AG20443 (cell line): ENCODE measurements around the gene NCOR1.
"Not testable (repeated sequence)": the region's sequence is repeated elsewhere in the genome, so short reads cannot be mapped to it uniquely, and the experiment has no call there.

Experiments
- DNase-seq: peaks from one replicate; pipeline ENCODE4 v3.0.0; 2012; ENCODE audit warnings: low spot score, mixed read lengths

The NCOR1 gene

DNA sequence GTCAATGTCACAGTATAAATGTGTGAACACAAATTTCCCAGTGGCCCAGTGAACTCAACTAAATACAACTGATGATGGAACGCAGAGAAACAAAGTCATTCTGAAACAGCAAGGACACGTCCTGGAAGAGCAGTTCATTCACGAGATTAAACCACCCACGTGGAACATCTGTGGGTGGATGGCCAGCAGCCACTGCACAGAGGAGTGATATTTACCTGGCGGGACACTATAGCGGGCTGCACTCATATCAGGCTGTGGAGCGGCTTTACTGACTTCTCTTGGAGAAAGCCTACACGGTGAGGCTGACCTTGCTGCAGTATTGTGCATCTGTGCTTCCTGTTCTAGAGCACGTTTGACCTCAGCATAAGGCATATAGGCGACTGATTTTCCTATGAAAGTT, 128.4 kb downstream of the NCOR1 start:
- DNase-seq = no peak

DNA sequence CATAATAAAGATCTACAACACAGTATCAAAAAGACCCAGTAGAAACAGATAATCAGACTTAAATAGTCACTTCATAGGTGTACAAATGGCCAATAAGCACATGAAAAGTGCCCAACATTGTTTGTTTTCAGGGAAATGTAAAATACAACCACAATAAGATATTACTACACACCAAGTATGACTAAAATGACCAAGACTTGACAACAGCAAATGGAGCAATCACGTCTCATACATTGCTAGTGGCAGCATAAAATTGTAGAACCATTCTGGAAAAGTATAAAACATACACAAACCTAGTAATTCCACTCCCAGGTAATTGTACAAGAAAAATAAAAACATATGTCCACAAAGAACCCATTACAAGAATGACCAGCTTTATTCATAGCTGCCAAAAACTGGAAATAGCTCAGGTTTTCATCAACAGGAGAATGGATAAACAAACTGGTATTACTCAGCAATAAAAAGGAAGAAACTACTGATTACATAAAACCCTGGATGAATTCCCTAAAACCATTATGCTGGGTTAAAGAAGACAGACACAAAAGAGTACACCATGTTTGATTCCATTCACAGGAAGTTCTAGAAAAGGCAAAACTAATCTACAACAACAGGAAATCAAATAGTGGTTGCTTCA, 130.2 kb downstream of the NCOR1 start:
- peak; percentile 31 for DNase-seq

DNA sequence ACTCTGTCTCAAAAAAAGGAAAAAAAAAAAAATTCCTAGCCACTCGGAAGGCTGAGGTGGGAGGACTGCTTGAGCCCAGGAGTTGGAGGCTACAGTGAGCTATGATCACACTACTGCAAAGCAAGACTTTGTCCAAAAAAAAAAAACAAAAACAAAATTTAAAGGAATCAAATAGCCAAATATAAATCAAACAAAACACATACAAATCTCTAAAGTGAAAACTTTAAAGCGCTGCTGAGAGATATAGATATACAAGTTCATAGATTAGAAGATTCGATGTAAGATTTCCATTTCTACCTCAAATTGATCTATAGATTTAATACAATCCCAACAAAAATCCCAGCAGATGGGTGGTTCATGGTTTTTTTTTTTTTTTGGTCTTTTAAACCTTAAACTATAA, 132.1 kb downstream of the NCOR1 start:
- no peak for DNase-seq

DNA sequence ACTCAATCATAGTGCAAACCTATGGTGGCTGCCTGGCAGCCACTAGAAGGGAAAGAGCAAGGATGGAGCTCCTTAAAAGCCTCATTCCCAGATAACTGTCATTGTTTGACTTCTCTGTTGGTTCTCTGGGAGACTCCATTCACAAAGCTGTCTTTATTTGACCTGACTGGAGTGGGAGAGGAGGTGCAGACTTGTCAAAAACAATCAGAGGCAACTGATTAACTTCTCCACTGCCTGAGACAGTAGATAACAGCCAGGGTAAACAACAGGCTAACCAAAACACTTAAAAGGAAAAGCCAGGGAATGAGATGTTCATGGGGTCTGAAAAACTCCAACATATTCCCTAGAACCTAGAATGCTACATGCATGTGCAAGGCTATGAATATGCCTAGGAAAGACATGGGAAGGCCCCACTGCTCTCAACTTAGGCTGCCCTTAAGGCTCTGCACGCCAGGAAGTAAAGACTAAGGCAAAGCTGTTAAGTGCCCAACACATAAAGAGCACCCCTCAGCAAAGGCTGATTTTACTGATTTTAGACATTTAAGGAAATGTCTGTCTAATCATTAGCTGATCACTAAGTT, 133.7 kb downstream of the NCOR1 start:
- no peak for DNase-seq

GRCh38 chr17:16080366-16080765, 135.0 kb downstream of the NCOR1 start:
- DNase-seq = no peak

GRCh38 chr17:16075949-16076348, 139.4 kb downstream of the NCOR1 start:
- DNase-seq = no peak

DNA sequence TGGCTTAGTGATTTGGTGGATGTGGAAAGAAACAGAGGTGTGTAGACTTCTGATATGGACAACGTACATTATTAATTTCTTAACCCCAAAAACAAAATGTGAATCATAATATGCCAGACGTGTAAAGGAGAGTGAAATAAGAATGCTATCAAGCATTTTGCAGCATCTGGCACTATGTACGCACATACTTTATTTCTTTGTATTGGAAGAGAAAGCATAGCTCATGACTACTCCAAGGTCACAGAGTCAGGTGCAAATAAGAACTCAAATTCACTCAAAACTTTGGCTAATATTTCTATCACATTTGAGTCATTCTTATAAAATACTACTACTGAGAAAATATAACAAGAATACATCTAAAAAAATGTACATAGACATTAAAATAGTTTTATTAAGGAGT, 140.9 kb downstream of the NCOR1 start:
- DNase-seq = no peak

DNA sequence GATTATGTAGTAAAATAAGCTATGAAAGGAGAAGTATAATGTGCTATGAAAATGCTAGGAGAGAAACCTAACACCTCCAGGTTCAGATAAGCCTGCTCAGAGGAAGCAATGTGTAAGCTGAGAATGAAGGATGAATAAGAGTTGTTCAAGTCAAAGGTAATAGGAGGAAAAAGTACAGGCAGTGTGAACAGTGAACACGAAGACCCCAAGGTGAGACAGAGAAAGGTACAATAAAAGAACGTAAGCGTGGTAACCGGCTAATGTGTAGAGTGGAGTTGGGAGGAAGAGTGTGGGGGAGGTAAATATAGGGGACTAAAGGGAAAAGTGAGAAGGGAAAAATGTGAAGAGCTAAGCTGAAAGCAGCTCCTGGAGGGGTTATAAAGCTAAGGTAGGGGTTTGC, 141.5 kb downstream of the NCOR1 start:
- no peak for DNase-seq

GRCh38 chr17:16072031-16072430, 143.3 kb downstream of the NCOR1 start:
- no peak for DNase-seq

DNA sequence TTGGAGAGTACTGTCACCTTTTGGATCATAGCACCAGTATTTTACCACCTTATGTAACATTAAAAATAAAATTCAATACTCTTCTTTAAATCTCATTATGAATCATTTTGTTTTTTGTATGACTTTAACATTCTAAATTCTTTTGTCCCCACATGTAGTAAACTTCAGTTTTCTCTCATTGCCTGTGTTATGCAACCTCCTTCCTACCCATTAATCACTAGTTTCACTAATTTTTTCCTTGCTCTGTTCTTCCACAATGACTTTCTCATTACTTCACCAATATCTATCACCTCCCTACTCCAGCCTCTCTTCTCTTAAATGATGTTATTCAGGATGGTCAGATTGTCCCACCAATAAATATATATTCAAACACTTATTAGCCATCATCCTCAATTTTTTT, 147.0 kb downstream of the NCOR1 start:
- DNase-seq = peak; percentile 25

DNA sequence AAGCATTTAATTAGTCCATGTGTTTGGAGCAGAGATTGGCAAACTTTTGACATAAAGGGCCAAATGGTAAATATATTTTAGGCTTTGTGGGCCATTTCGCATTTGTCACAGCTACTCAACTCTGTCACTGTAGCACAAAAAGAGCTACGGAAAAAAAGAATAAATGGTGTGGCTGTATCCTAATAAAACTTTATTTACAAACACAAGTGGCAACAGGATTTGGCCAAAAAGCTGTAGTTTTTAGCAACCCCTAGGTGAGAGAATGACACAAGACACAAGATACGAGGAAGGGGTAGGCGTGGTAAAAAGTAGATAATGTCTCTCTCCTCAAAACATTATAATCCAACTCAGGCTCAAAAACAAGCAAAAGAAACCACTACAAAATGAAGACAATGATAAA, 149.2 kb downstream of the NCOR1 start:
- DNase-seq = no peak

GRCh38 chr17:16061631-16062030, 153.7 kb downstream of the NCOR1 start:
- DNase-seq = no peak

GRCh38 chr17:16055139-16055538, 160.2 kb downstream of the NCOR1 start:
- not testable (repeated sequence) for DNase-seq

- no peak for DNase-seq
Observed at GRCh38 chr17:16052486-16052885, 162.8 kb downstream of the NCOR1 start.

DNA sequence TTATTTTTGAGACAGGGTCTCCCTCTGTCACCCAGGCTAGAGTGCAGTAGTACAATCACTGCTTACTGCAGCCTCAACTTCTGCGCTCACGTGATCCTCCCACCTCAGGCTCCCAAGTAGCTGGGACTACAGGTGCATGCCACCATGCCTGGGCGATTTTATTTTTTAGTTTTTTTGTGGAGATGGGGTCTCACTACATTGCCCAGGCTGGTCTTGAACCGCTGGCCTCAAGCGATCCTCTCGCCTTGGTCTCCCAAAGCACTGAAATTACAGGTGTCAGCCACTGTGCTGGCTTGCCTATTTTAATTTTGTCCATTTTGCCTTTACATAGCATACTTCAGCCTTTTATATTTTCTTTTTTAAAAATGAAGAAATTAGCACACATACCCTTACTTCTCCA, 164.5 kb downstream of the NCOR1 start:
- DNase-seq = no peak

DNA sequence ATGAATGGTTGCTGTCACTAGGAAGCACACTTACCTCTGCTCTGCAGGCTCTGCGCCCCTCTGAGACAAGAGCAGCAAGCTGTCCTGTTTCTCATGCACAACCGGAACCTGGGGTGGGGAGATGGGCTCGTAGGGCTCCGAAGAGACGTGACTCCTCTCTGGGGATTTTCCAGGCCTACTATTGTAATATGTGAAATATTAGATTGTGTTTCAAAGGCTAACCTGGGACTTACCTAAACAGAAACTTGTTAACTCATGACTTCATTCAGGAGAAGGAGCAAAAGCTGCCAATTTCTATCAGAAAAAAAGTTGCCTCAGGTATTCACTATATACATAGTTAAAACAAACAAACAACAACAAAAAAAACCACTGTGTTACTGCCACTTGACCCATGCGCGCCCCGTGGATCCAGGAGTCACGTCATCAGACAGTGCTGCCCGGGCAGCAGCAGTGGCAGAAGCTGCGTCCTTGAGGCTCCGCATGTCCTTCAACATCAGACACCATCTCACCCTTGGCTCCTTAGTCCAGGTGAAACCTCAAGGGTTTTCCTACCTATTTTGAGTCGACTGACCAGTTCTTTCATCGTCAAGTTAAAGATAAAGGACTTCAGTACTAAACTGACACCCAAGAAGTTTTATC, 166.4 kb downstream of the NCOR1 start:
- no peak for DNase-seq

DNA sequence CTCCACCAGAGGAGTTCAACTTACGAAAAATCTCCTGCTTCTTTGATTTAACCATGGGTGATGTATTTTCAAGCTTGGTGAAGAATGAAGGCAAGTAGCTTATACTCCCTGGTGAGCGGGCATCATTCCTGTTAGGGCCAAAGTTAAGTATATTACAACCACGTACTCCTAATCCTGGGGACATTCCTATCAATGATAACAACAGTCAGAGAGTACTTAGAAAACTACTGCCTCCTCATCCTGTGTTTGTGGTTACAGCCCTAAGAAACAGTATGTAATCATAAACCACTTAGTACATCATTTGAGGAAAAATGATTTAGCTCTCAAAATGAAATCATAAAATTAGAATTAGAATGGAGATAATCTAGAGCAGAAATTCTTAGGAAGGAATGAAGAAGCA, 168.4 kb downstream of the NCOR1 start:
- no peak for DNase-seq

DNA sequence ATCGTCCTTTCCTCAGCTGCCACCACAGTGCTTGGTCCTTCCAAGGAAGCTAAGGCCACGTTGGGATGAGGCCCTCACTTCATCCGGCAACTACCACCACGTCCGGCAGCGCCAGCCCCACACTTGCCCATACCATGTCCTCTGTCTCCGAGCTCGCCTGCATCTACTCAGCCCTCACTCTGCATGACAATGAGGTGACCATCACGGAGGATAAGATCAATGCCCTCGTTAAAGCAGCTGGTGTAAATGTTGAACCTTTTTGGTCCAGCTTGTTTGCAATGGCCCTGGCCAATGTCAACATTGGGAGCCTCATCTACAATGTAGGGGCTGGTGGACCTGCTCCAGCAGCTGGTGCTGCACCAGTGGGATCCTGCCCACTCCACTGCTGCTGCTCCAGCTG, 170.8 kb downstream of the NCOR1 start:
- DNase-seq = no peak

- peak; percentile 81 for DNase-seq
Observed at GRCh38 chr17:16040710-16041251, 174.6 kb downstream of the NCOR1 start.

DNA sequence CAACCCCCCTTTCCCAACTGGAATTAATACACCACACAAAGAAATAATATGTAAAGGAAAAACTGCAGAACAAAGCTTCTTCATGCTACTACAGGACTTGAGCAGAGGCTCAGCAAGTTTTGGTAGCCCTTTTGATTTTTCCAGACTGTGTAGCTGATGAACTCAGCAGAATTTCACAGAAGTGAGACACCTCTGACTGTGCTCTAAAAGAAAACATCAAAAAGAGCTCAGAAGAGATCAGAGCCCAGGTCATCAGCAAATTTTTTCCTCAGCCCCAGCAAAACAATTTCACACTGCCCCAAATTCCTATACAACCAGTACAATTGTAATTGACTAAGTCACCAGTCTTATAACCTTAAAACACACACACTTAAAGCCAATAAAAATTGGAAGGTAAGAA, 177.7 kb downstream of the NCOR1 start:
- no peak for DNase-seq

GRCh38 chr17:16036261-16036660, 179.1 kb downstream of the NCOR1 start:
- DNase-seq = no peak

DNA sequence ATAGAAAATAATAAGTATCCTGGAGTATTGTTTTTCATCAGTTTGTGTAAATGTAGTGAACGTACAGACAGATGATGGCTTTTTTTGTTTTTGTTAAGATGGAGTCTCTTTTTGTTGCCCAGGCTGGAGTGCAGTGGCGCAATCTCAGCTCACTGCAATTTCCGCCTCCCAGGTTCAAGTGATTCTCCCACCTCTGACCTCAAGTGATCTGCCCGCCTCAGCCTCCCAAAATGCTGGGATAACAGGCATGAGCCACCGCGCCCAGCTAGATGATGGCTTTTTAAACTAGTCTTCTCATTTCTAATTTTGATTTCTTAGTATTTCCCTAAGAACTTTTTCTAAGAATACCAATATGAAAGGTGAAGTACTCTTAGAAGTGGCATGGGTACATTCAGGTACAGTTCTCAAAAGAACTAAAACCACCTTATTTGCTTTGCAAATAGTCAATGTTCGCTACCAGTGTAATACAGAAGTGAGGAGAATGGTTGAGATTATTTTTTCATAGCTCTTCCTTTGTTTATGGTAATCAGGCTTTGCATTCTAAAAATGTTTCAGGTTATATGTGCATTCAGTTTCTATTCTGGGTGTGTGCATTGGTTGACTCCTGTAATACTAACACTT, 181.5 kb downstream of the NCOR1 start:
- DNase-seq = no peak
